WTC11 (cell line): Measurements from ENCODE around the gene KAZN. TPM values are rescaled to one million over a fixed set of nuclear protein-coding genes. Genes with fewer than 3 reads are reported as not detected.

ENCODE experiments used
- ATAC-seq: fragments of 200-7000 bp; cut with Tn5 transposase; 2 replicates; pipeline ENCODE4 v1.10.0; 2021; ENCODE audit warnings: mild to moderate bottlenecking, moderate library complexity
- Bru-seq: library from RNA; stranded (reverse); fragments of 400-500 nt; gene quantifications from one replicate; lab custom pipeline; 2021; lab: Mats Ljungman, UMichigan
- CTCF ChIA-PET: fragments of 300-600 bp; sonication (Branson Sonifier 250); formaldehyde crosslinking; loops from one replicate; lab custom pipeline; 2021; ENCODE audit warnings: antibody characterized with exemption; lab: Charles Lee
- POLR2A ChIA-PET: fragments of 350-600 bp; sonication (Branson Sonifier 250); formaldehyde crosslinking; loops from one replicate; lab custom pipeline; 2021; ENCODE audit warnings: antibody characterized with exemption; lab: Charles Lee
- DNase-seq: peaks from one replicate; pipeline ENCODE4 v3.0.0; 2021; ENCODE audit warnings: low spot score
- H3K27ac Mint-ChIP-seq: 2 replicates; pipeline ENCODE4 v1.8.0; 2021; ENCODE audit warnings: mixed read lengths
- H3K27me3 Mint-ChIP-seq: 2 replicates; pipeline ENCODE4 v1.8.0; 2021; ENCODE audit warnings: low read depth, mild to moderate bottlenecking, moderate library complexity, mixed read lengths
- H3K36me3 Mint-ChIP-seq: 2 replicates; pipeline ENCODE4 v1.8.0; 2021; ENCODE audit warnings: mixed read lengths
- H3K4me1 Mint-ChIP-seq: 2 replicates; pipeline ENCODE4 v1.8.0; 2022; ENCODE audit warnings: mixed read lengths
- H3K4me3 Mint-ChIP-seq: 2 replicates; pipeline ENCODE4 v1.8.0; 2021; ENCODE audit warnings: mild to moderate bottlenecking, moderate library complexity, mixed read lengths
- H3K9me3 Mint-ChIP-seq: 2 replicates; pipeline ENCODE4 v1.8.0; 2021; ENCODE audit warnings: mixed read lengths
- AR ChIP-seq: fragments of 250-450 bp; sonication (Bioruptor Pico); IDR thresholded peaks from 2 replicates; pipeline ENCODE4 v1.9.0; 2021; ENCODE audit warnings: mild to moderate bottlenecking
- CREM ChIP-seq: sonication (generic); formaldehyde crosslinking; IDR thresholded peaks from 2 replicates; pipeline ENCODE4 v1.8.1; 2022; ENCODE audit warnings: mild to moderate bottlenecking, missing genetic modification reagents, moderate library complexity
- E2F5 ChIP-seq: sonication (generic); formaldehyde crosslinking; IDR thresholded peaks from 2 replicates; pipeline ENCODE4 v1.8.1; 2022; ENCODE audit warnings: mild to moderate bottlenecking, moderate library complexity, missing genetic modification reagents
- EMX1 ChIP-seq: fragments of 250-450 bp; sonication (Bioruptor Pico); IDR thresholded peaks from 2 replicates; pipeline ENCODE4 v1.8.0; 2021; ENCODE audit warnings: mild to moderate bottlenecking
- FOXJ3 ChIP-seq: sonication (generic); formaldehyde crosslinking; IDR thresholded peaks from 2 replicates; pipeline ENCODE4 v1.9.0; 2021; ENCODE audit warnings: missing genetic modification reagents, mild to moderate bottlenecking, borderline replicate concordance
- HMGXB4 ChIP-seq: sonication (generic); formaldehyde crosslinking; IDR thresholded peaks from 2 replicates; pipeline ENCODE4 v1.8.1; 2023; ENCODE audit warnings: mild to moderate bottlenecking, moderate library complexity, missing genetic modification reagents
- IRF1 ChIP-seq: sonication (generic); formaldehyde crosslinking; IDR thresholded peaks from 2 replicates; pipeline ENCODE4 v1.8.0; 2023; ENCODE audit warnings: missing genetic modification reagents
- NFYB ChIP-seq: sonication (generic); formaldehyde crosslinking; conservative IDR thresholded peaks from 2 replicates; pipeline ENCODE4 v1.8.0; 2022; ENCODE audit warnings: low read depth, missing genetic modification reagents
- NR3C1 ChIP-seq: sonication (generic); formaldehyde crosslinking; conservative IDR thresholded peaks from 2 replicates; pipeline ENCODE4 v1.8.1; 2023; ENCODE audit warnings: low read depth, mild to moderate bottlenecking, missing genetic modification reagents
- PREB ChIP-seq: sonication (generic); formaldehyde crosslinking; IDR thresholded peaks from 2 replicates; pipeline ENCODE4 v1.8.1; 2022; ENCODE audit warnings: mild to moderate bottlenecking, missing genetic modification reagents, moderate library complexity, borderline replicate concordance
- TEAD1 ChIP-seq: sonication (generic); formaldehyde crosslinking; IDR thresholded peaks from 2 replicates; pipeline ENCODE4 v1.8.0; 2022; ENCODE audit warnings: mild to moderate bottlenecking, missing genetic modification reagents
- TEAD4 ChIP-seq: sonication (generic); formaldehyde crosslinking; IDR thresholded peaks from 2 replicates; pipeline ENCODE4 v1.8.0; 2022; ENCODE audit warnings: mild to moderate bottlenecking, missing genetic modification reagents
- USF1 ChIP-seq: sonication (generic); formaldehyde crosslinking; IDR thresholded peaks from 2 replicates; pipeline ENCODE4 v1.8.0; 2022; ENCODE audit warnings: mild to moderate bottlenecking, missing genetic modification reagents
- USF2 ChIP-seq: sonication (generic); formaldehyde crosslinking; IDR thresholded peaks from 2 replicates; pipeline ENCODE4 v1.8.1; 2023; ENCODE audit warnings: mild to moderate bottlenecking, missing genetic modification reagents, moderate library complexity
- ZNF263 ChIP-seq: sonication (generic); formaldehyde crosslinking; IDR thresholded peaks from 2 replicates; pipeline ENCODE4 v1.8.1; 2022; ENCODE audit warnings: low read depth, mild to moderate bottlenecking, moderate library complexity, missing genetic modification reagents
- ZNF423 ChIP-seq: fragments of 250-450 bp; sonication (Bioruptor Pico); IDR thresholded peaks from 2 replicates; pipeline ENCODE4 v2.1.2; 2022; ENCODE audit warnings: mild to moderate bottlenecking, moderate library complexity
- ZNF671 ChIP-seq: fragments of 250-450 bp; sonication (Bioruptor Pico); IDR thresholded peaks from 2 replicates; pipeline ENCODE4 v1.8.0; 2021; ENCODE audit warnings: mild to moderate bottlenecking
- long read RNA-seq, 3 experiments: library from RNA in 1 of 3; library from capped mRNA in 1 of 3; library from polyadenylated mRNA in 1 of 3; unstranded in 2 of 3; stranded (forward) in 1 of 3; transcript quantifications; one replicate each; pipeline ENCODE4 v2.0.0, GENCODE V29; 2021
- total RNA-seq: library from RNA; stranded (reverse); gene quantifications from 3 replicates; pipeline ENCODE4 v1.2.3, GENCODE V29; 2021

Gene KAZN
- total RNA-seq (13.7 to 19.9 TPM (median 16.2 TPM) in 3 replicates), Bru-seq, nascent RNA (percentile 47 among the genes with signal in this experiment)
- long read RNA-seq, experiment 1, transcript KAZN-201 (8 exons, 3,838 nt), result major isoform, 20 of 57 reads
- long read RNA-seq, experiment 1, partial matches to known transcripts, result 7 of 57 reads
- long read RNA-seq, experiment 1, other reads (novel, unspliced or antisense), result 30 of 57 reads
- long read RNA-seq, experiment 2, partial matches to known transcripts, result 1 of 14 reads
- long read RNA-seq, experiment 2, other reads (novel, unspliced or antisense), result 12 of 14 reads
- long read RNA-seq, experiment 3, result 0 reads

- peak; percentile 40 for TF ChIP-seq ZNF423 (CRISPR knock-in tag)
- no peak for TF ChIP-seq NFYB (CRISPR knock-in tag)
- TF ChIP-seq EMX1, result no peak
- TF ChIP-seq AR (CRISPR knock-in tag), result no peak
- no peak for TF ChIP-seq IRF1 (CRISPR knock-in tag)
- no peak for TF ChIP-seq CREM
- TF ChIP-seq HMGXB4 (CRISPR knock-in tag), result peak; percentile 61
- no peak for TF ChIP-seq TEAD4 (CRISPR knock-in tag)
- peak; percentile 89; the same call in 1 of the 2 replicates for TF ChIP-seq ZNF263 (CRISPR knock-in tag)
- TF ChIP-seq E2F5 (CRISPR knock-in tag), result peak; percentile 48; the same call in 1 of the 2 replicates
- peaks cover 70% of the 10 kb centered on the region for H3K4me1 Mint-ChIP-seq
- ATAC-seq (peak; percentile 57), DNase-seq (peak; percentile 73)
- H3K4me3 Mint-ChIP-seq, result peak within 1 kb of the TSS; percentile 78
- no peaks in the 10 kb centered on the region for H3K9me3 Mint-ChIP-seq
- H3K27me3 Mint-ChIP-seq, result peaks cover 48% of the 10 kb centered on the region
- no peak within 1 kb of the TSS for H3K27ac Mint-ChIP-seq
- ChIA-PET CTCF (interaction anchor here (1.0 to 2.0 kb wide), 9 partner anchors 55 to 485 kb away, joined by 3 to 9 read pairs (median 4); no protein-coding TSS in a partner anchor), POLR2A (interaction anchor here (0.6 to 1.1 kb wide), 2 partner anchors 10 to 1810 kb away, joined by 3 read pairs; no protein-coding TSS in a partner anchor)
- no peaks in the 10 kb centered on the region for H3K36me3 Mint-ChIP-seq
These were observed at the start of gene KAZN for GRCh38 chr1:14598498-14599182. TSS of gene KAZN (plus strand) at chr1:14598685.

GRCh38 chr1:14549897-14550620, 48.4 kb upstream of the KAZN start:
- DNase-seq (no peak), ATAC-seq (peak; percentile 48; the same call in 1 of the 2 replicates)
- no peak overlapping the region for H3K4me3 Mint-ChIP-seq
- no peak overlapping the region for H3K27ac Mint-ChIP-seq
- peaks cover 7% of the 10 kb centered on the region for H3K36me3 Mint-ChIP-seq
- H3K9me3 Mint-ChIP-seq, result peaks cover 11% of the 10 kb centered on the region
- ChIA-PET POLR2A (no interaction called here), CTCF (no interaction called here)
- H3K4me1 Mint-ChIP-seq, result peaks cover 23% of the 10 kb centered on the region
- peaks cover 10% of the 10 kb centered on the region for H3K27me3 Mint-ChIP-seq
- no peak for TF ChIP-seq FOXJ3 (CRISPR knock-in tag)
- no peak for TF ChIP-seq USF2
- no peak for TF ChIP-seq TEAD1 (CRISPR knock-in tag)
- TF ChIP-seq NR3C1 (CRISPR knock-in tag), result no peak
- TF ChIP-seq ZNF671 (CRISPR knock-in tag), result no peak
- TF ChIP-seq PREB, result no peak
- TF ChIP-seq ZNF423 (CRISPR knock-in tag), result no peak
- TF ChIP-seq HMGXB4 (CRISPR knock-in tag), result no peak
- no peak for TF ChIP-seq E2F5 (CRISPR knock-in tag)
- TF ChIP-seq USF1 (CRISPR knock-in tag), result no peak
